Testis (tissue), 2 donors: ENCODE results near the gene CBFB.

Experiments used
- POLR2A ChIP-seq: fragments of 450-650 bp; IDR thresholded peaks from one replicate; pipeline ENCODE4 v1.6.1; 2017; ENCODE audit warnings: antibody characterized with exemption, mild to moderate bottlenecking, moderate library complexity
- TF ChIP-seq, protein P1 (sequence below), 3 experiments: fragments of 450-650 bp in 2 of 3; fragments of 200-600 bp in 1 of 3; sonication (generic) in 1 of 3; IDR thresholded peaks; one replicate each; pipeline ENCODE4 v1.5.1; 2016 to 2019; ENCODE audit warnings: antibody characterized with exemption in 3 of 3, mild to moderate bottlenecking in 2 of 3, moderate library complexity in 1 of 3

DNA sequence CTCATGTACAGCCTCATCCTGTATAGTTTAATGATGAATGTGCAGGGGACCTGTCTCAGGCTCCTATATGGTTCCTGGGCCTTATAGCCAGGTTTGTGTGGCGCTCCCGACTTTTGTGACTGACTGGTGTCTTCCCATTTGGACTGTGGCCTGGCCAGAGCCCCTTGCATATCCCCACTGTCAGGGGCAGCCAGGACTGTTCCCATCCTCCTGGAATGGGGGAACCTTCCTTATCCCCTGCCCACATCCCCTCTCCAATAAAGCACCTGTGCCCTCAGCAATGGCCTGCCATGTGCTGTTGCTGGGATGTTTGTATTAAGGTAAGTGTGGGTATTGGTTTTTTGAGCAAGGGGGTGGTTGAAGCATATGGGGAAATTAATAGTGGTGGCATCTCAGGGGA, 119.3 kb downstream of the CBFB start:
- TF ChIP-seq, protein P1, sequence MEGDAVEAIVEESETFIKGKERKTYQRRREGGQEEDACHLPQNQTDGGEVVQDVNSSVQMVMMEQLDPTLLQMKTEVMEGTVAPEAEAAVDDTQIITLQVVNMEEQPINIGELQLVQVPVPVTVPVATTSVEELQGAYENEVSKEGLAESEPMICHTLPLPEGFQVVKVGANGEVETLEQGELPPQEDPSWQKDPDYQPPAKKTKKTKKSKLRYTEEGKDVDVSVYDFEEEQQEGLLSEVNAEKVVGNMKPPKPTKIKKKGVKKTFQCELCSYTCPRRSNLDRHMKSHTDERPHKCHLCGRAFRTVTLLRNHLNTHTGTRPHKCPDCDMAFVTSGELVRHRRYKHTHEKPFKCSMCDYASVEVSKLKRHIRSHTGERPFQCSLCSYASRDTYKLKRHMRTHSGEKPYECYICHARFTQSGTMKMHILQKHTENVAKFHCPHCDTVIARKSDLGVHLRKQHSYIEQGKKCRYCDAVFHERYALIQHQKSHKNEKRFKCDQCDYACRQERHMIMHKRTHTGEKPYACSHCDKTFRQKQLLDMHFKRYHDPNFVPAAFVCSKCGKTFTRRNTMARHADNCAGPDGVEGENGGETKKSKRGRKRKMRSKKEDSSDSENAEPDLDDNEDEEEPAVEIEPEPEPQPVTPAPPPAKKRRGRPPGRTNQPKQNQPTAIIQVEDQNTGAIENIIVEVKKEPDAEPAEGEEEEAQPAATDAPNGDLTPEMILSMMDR (IDR thresholded peaks at IDR 0.05): no peak
- no peak for TF ChIP-seq POLR2A
